Raji (cell line): ENCODE measurements around the gene RCOR2.

Experiments
- POLR2A ChIP-seq: IDR thresholded peaks from 2 replicates; pipeline ENCODE4 v1.6.1; 2011; ENCODE audit warnings: low read depth, low read length, control low read depth; ENCODE audit not compliant: insufficient read depth

Gene RCOR2

GRCh38 chr11:63933459-63933858 lies 16.5 kb upstream of the RCOR2 start:
- TF ChIP-seq POLR2A: no peak

- no peak for TF ChIP-seq POLR2A
These were observed 14.9 kb upstream of the RCOR2 start for GRCh38 chr11:63931876-63932275.

GRCh38 chr11:63931045-63931444 lies 14.1 kb upstream of the RCOR2 start:
- no peak for TF ChIP-seq POLR2A

GRCh38 chr11:63929616-63930015 lies 12.7 kb upstream of the RCOR2 start:
- TF ChIP-seq POLR2A: no peak

- no peak for TF ChIP-seq POLR2A
These were observed 6.4 kb upstream of the RCOR2 start for GRCh38 chr11:63923319-63923718.

GRCh38 chr11:63922673-63923192 lies 5.8 kb upstream of the RCOR2 start:
- no peak for TF ChIP-seq POLR2A

- TF ChIP-seq POLR2A: no peak
These were observed 4.0 kb upstream of the RCOR2 start for GRCh38 chr11:63920939-63921417.

GRCh38 chr11:63920126-63920938 lies 3.4 kb upstream of the RCOR2 start:
- TF ChIP-seq POLR2A: no peak

GRCh38 chr11:63919267-63920125 lies 2.5 kb upstream of the RCOR2 start:
- TF ChIP-seq POLR2A: no peak

GRCh38 chr11:63918507-63919191 lies 1.7 kb upstream of the RCOR2 start:
- no peak for TF ChIP-seq POLR2A

GRCh38 chr11:63917692-63918506 lies 935 bp upstream of the RCOR2 start:
- no peak for TF ChIP-seq POLR2A

GRCh38 chr11:63915961-63916836 lies 765 bp downstream of the RCOR2 start:
- TF ChIP-seq POLR2A: no peak
